Adipose tissue (tissue), 3 donors: ENCODE results near the gene DDA1. TPM values are rescaled to one million over a fixed set of nuclear protein-coding genes. Genes with fewer than 3 reads are reported as not detected.

Experiments used
- H3K27ac ChIP-seq: one replicate; pipeline ENCODE4 v1.5.1; 2013; ENCODE audit warnings: low read depth, low read length
- WGBS, 3 donors: extraction: QIAGEN DNeasy Blood & Tissue Kit; methylation state at CpG; one replicate each; pipeline ENCODE4 v1.1.7; 2013; 5-methylcytosine and 5-hydroxymethylcytosine counted together
- polyA plus RNA-seq, 3 donors: library from polyadenylated mRNA; stranded (reverse); fragments of 200-250 nt; gene quantifications; one replicate each; pipeline ENCODE4 v1.2.3, GENCODE V29; 2013
- donor health status: healthy with polysubstance abuse.
- donor health status: Bipolar disorder and iron deficiency.
- donor health status: healthy.

DDA1 gene
- polyA plus RNA-seq, 3 donors = 19.7 to 90.1 (median 39.3) TPM

GRCh38 chr19:17336872-17337674 is 27.7 kb downstream of the DDA1 start, which contains the start of gene GTPBP3:
TSS of gene GTPBP3 (plus strand) at chr19:17337553. CDS start at chr19:17337612, 59 bp downstream.
- WGBS, 3 donors = 0% methylated on average over 41 of the region's 41 CpGs
- peak within 1 kb of the TSS; percentile 21 for H3K27ac ChIP-seq

GRCh38 chr19:17337675-17338432 is 28.5 kb downstream of the DDA1 start:
- 6 to 10% (median 7%) methylated on average over 40 to 50 of the region's 50 CpGs for WGBS, 3 donors
- no peak overlapping the region for H3K27ac ChIP-seq

- 90 to 93% (median 92%) methylated on average over 30 of the region's 30 CpGs for WGBS, 3 donors
Measured at GRCh38 chr19:17338433-17339078, 29.2 kb downstream of the DDA1 start.

GRCh38 chr19:17339088-17339741 is 29.9 kb downstream of the DDA1 start:
- WGBS, 3 donors = 86 to 93% (median 89%) methylated on average over 32 to 34 of the region's 34 CpGs
- no peak overlapping the region for H3K27ac ChIP-seq

More at GRCh38 chr19:17338433-17339078, 29.2 kb downstream of the DDA1 start:
- no peak overlapping the region for H3K27ac ChIP-seq

- WGBS, 3 donors = 74 to 93% (median 83%) methylated on average over 18 to 21 of the region's 21 CpGs
- no peak overlapping the region for H3K27ac ChIP-seq
Measured at GRCh38 chr19:17340302-17340870, 31.0 kb downstream of the DDA1 start.

- WGBS, 3 donors = 69 to 80% (median 71%) methylated on average over 17 of the region's 17 CpGs
- no peak overlapping the region for H3K27ac ChIP-seq
Measured at GRCh38 chr19:17340871-17341357, 31.6 kb downstream of the DDA1 start.

- H3K27ac ChIP-seq = no peak overlapping the region
- WGBS, 3 donors = 92 to 94% (median 93%) methylated on average over 15 of the region's 15 CpGs
Measured at GRCh38 chr19:17341386-17341785, 32.0 kb downstream of the DDA1 start.

GRCh38 chr19:17341845-17342244 is 32.5 kb downstream of the DDA1 start:
- no peak overlapping the region for H3K27ac ChIP-seq
- 84 to 86% (median 84%) methylated on average over 7 of the region's 7 CpGs for WGBS, 3 donors

GRCh38 chr19:17346109-17346671 is 36.8 kb downstream of the DDA1 start:
- 12 to 16% (median 13%) methylated on average over 24 of the region's 24 CpGs for WGBS, 3 donors
- H3K27ac ChIP-seq = no peak overlapping the region

- 12 to 47% (median 15%) methylated on average over 4 to 6 of the region's 6 CpGs for WGBS, 3 donors
- H3K27ac ChIP-seq = no peak overlapping the region
Measured at GRCh38 chr19:17347361-17347760, 38.0 kb downstream of the DDA1 start.

- WGBS, 3 donors = 49 to 61% (median 53%) methylated on average over 2 of the region's 2 CpGs
- no peak overlapping the region for H3K27ac ChIP-seq
Measured at GRCh38 chr19:17347877-17348276, 38.5 kb downstream of the DDA1 start.

GRCh38 chr19:17348700-17349099 is 39.3 kb downstream of the DDA1 start:
- no peak overlapping the region for H3K27ac ChIP-seq
- 1 to 5% (median 4%) methylated on average over 12 of the region's 12 CpGs for whole genome bisulfite sequencing, 3 donors

GRCh38 chr19:17351815-17352435 is 42.6 kb downstream of the DDA1 start:
- H3K27ac ChIP-seq = no peak overlapping the region
- 82 to 89% (median 86%) methylated on average over 42 to 45 of the region's 45 CpGs for WGBS, 3 donors

- WGBS, 3 donors = 31 to 37% (median 35%) methylated on average over 14 of the region's 14 CpGs
- no peak overlapping the region for H3K27ac ChIP-seq
Measured at GRCh38 chr19:17352608-17353280, 43.4 kb downstream of the DDA1 start.

- WGBS, 3 donors = 66 to 80% (median 76%) methylated on average over 8 of the region's 8 CpGs
- no peak overlapping the region for H3K27ac ChIP-seq
Measured at GRCh38 chr19:17353386-17353785, 44.0 kb downstream of the DDA1 start.

- H3K27ac ChIP-seq = no peak overlapping the region
- 75 to 81% (median 77%) methylated on average over 7 of the region's 7 CpGs for WGBS, 3 donors
Measured at GRCh38 chr19:17357078-17357666, 47.8 kb downstream of the DDA1 start.
